ENCODE results near the gene NFASC. TPM values are rescaled to one million over a fixed set of nuclear protein-coding genes. Genes with fewer than 3 reads are reported as not detected.

NFASC gene
- total and polyA plus RNA-seq, 2 donors (not counting 3 experiments of a cell fraction or from before 2014, with no cell fraction given) = not detected

GRCh38 chr1:204858363-204858821, 12.3 kb upstream of the NFASC start:
- POLR2A ChIA-PET = interaction anchor here (0.6 kb wide), 1 partner anchor 10 kb away, joined by 4 read pairs; no protein-coding TSS in a partner anchor
- intact Hi-C loops (cut with micrococcal nuclease) (no loop called here), dilution Hi-C loops (cut with MboI; ENCODE audit: extremely low pct_ligation_motif_present, low sequenced_read_pairs) (no loop called here)
- Histone ChIP-seq H3K4me1 (ENCODE audit: control insufficient read depth, extremely low read depth, insufficient read depth, low read length) (no peaks in the 10 kb centered on the region), H3K4me2 (ENCODE audit: insufficient read depth, low read length) (no peak overlapping the region), H3K9me1 (replicated peaks; ENCODE audit: control insufficient read depth, extremely low read depth, insufficient read depth, low read length) (no peaks in the 10 kb centered on the region), H3K4me3 (replicated peaks in 1 of 3; ENCODE audit: insufficient read depth in 1 of 3, low read depth in 1 of 3, low read length in 3 of 3) (no peak overlapping the region), H3K79me2 (ENCODE audit: control insufficient read depth, insufficient read depth, low read length) (no peaks in the 10 kb centered on the region), H3K27me3 (ENCODE audit: control insufficient read depth in 2 of 2, insufficient read depth in 2 of 2, low read length in 2 of 2) (peaks cover 0 to 2% of the 10 kb centered on the region in 2 experiments), H3K9ac (replicated peaks; ENCODE audit: extremely low read depth, insufficient read depth, low read length) (no peak overlapping the region), H3K36me3 (ENCODE audit: control insufficient read depth in 2 of 2, extremely low read depth in 1 of 2, insufficient read depth in 2 of 2, low read length in 2 of 2) (no peaks in the 10 kb centered on the region), H2AFZ (ENCODE audit: low read depth, low read length) (no peak overlapping the region), H3K27ac (ENCODE audit: insufficient read depth, low read depth, low read length) (no peak overlapping the region), H3K9me3 (replicated peaks; ENCODE audit: control insufficient read depth, insufficient read depth, low read length) (no peaks in the 10 kb centered on the region), H4K20me1 (replicated peaks; ENCODE audit: control insufficient read depth, extremely low read depth, insufficient read depth, low read length) (no peaks in the 10 kb centered on the region)
- DNase-seq (ENCODE audit: low read depth, low spot score) = no peak
- CTCF ChIA-PET = interaction anchor here (1.4 kb wide), 1 partner anchor 111 kb away, joined by 3 read pairs; no protein-coding TSS in a partner anchor
- no peak for FAIRE-seq
- no TSS peak for BruUV-seq (replicated peaks)
- no peak for TF ChIP-seq POLR2A (IDR thresholded peaks at IDR 0.05; ENCODE audit: low read depth, low read length)
- TF ChIP-seq CTCF (IDR thresholded peaks at IDR 0.05; ENCODE audit: extremely low read depth in 1 of 2, insufficient read depth in 1 of 2, low read depth in 1 of 2, low read length in 2 of 2) = no peak
- TF ChIP-seq MYC (IDR thresholded peaks at IDR 0.05; ENCODE audit: low read depth, low read length) = no peak
- no peak for TF ChIP-seq EZH2 (IDR thresholded peaks at IDR 0.05; ENCODE audit: borderline replicate concordance, low read depth, low read length, severe bottlenecking)
- no peak for TF ChIP-seq FOS (IDR thresholded peaks at IDR 0.05; ENCODE audit: borderline replicate concordance, insufficient read depth, low read length)
- TF ChIP-seq JUN (IDR thresholded peaks at IDR 0.05; ENCODE audit: borderline replicate concordance, insufficient read depth, insufficient read length, low read depth) = no peak
- TF ChIP-seq GATA2 (IDR thresholded peaks at IDR 0.05; ENCODE audit: insufficient read depth, insufficient read length, low read depth, low read length) = no peak
- TF ChIP-seq POLR2AphosphoS5 (IDR thresholded peaks at IDR 0.05; ENCODE audit: insufficient read depth, low read depth, low read length) = no peak
- no peak for TF ChIP-seq MAX (IDR thresholded peaks at IDR 0.05; ENCODE audit: insufficient read depth, insufficient read length)
